ENCODE results near the gene ALX4.

GRCh38 chr11:44275241-44275640 is 34.7 kb downstream of the ALX4 start:
- TF ChIP-seq POLR2A (IDR thresholded peaks at IDR 0.05), result no peak
- TF ChIP-seq CTCF (IDR thresholded peaks at IDR 0.05), result no peak
- TF ChIP-seq EP300 (IDR thresholded peaks at IDR 0.05; ENCODE audit: low read depth), result no peak
- TF ChIP-seq POLR2AphosphoS5 (IDR thresholded peaks at IDR 0.05), result no peak
